Endodermal cell (in vitro differentiated cells): ENCODE measurements around the gene SMG6. TPM values are rescaled to one million over a fixed set of nuclear protein-coding genes. Genes with fewer than 3 reads are reported as not detected.
A peak's percentile ranks its signal among the peaks of the same experiment; 100 is the strongest.

Experiments
- DNase-seq: peaks from one replicate; pipeline ENCODE4 v3.0.0-alpha.2; 2017
- H3K27ac ChIP-seq: 2 replicates; pipeline ENCODE4 v1.5.1; 2013; ENCODE audit warnings: mild to moderate bottlenecking, low read depth, low read length, moderate library complexity
- H3K27me3 ChIP-seq: 2 replicates; pipeline ENCODE4 v1.6.1; 2013; ENCODE audit warnings: mild to moderate bottlenecking, low read length, moderate library complexity; ENCODE audit not compliant: insufficient read depth, control insufficient read depth, poor library complexity, severe bottlenecking
- H3K36me3 ChIP-seq: 2 replicates; pipeline ENCODE4 v1.7.0; 2013; ENCODE audit warnings: mild to moderate bottlenecking, low read length, moderate library complexity; ENCODE audit not compliant: control insufficient read depth, insufficient read depth
- H3K4me1 ChIP-seq: one replicate; pipeline ENCODE4 v1.7.0; 2013; ENCODE audit warnings: low read length; ENCODE audit not compliant: control insufficient read depth, insufficient read depth
- H3K4me3 ChIP-seq: 2 replicates; pipeline ENCODE4 v1.5.1; 2013; ENCODE audit warnings: mild to moderate bottlenecking, low read length, moderate library complexity
- H3K9ac ChIP-seq: 2 replicates; pipeline ENCODE4 v1.6.1; 2013; ENCODE audit warnings: mild to moderate bottlenecking, low read length, moderate library complexity; ENCODE audit not compliant: poor library complexity, severe bottlenecking; ENCODE audit errors: extremely low read depth
- H3K9me3 ChIP-seq: 2 replicates; pipeline ENCODE4 v1.6.1; 2013; ENCODE audit warnings: mild to moderate bottlenecking, low read length, moderate library complexity; ENCODE audit not compliant: control insufficient read depth
- H3K27ac Mint-ChIP-seq: 2 replicates; pipeline ENCODE4 v1.8.0; 2020; ENCODE audit warnings: mixed read lengths
- H3K27me3 Mint-ChIP-seq: 2 replicates; pipeline ENCODE4 v1.8.0; 2021; ENCODE audit warnings: mild to moderate bottlenecking, mixed read lengths; ENCODE audit not compliant: insufficient read depth
- H3K36me3 Mint-ChIP-seq: 2 replicates; pipeline ENCODE4 v1.8.0; 2020; ENCODE audit warnings: low read depth, mixed read lengths
- H3K4me1 Mint-ChIP-seq: 2 replicates; pipeline ENCODE4 v1.8.0; 2020; ENCODE audit warnings: mixed read lengths
- H3K4me3 Mint-ChIP-seq: 2 replicates; pipeline ENCODE4 v1.8.0; 2020; ENCODE audit warnings: mild to moderate bottlenecking, moderate library complexity, mixed read lengths
- H3K9me3 Mint-ChIP-seq: 2 replicates; pipeline ENCODE4 v1.8.0; 2020; ENCODE audit warnings: mild to moderate bottlenecking, mixed read lengths
- WGBS, 2 experiments: methylation state at CpG; one replicate each; pipeline versions ENCODE4 v1.1.5 to v1.1.7; 2013; ENCODE audit warnings: missing lambda C conversion rate in 2 of 2, mixed read lengths in 1 of 2; ENCODE audit not compliant: insufficient coverage in 1 of 2, insufficient read length in 1 of 2; 5-methylcytosine and 5-hydroxymethylcytosine counted together
- total RNA-seq, 2 donors: library from RNA; stranded (reverse); fragmentation: NEBNext Ultra II Directional in 1 of 2; extraction: Animal tissue kit (Norgen Biotek cat#: 25700) in 1 of 2; gene quantifications; 2 replicates in 1 of 2; 3 replicates in 1 of 2; pipeline ENCODE4 v1.2.1, GENCODE V29; 2021
- TF ChIP-seq, protein P1 (sequence below): fragments of 200-600 bp; sonication (generic); conservative IDR thresholded peaks from 2 replicates; pipeline ENCODE4 v1.5.0; 2021; ENCODE audit warnings: antibody characterized with exemption, mild to moderate bottlenecking

Gene SMG6
- total RNA-seq, 2 donors from 2014 or later: 44.3 to 56.7 TPM

DNA sequence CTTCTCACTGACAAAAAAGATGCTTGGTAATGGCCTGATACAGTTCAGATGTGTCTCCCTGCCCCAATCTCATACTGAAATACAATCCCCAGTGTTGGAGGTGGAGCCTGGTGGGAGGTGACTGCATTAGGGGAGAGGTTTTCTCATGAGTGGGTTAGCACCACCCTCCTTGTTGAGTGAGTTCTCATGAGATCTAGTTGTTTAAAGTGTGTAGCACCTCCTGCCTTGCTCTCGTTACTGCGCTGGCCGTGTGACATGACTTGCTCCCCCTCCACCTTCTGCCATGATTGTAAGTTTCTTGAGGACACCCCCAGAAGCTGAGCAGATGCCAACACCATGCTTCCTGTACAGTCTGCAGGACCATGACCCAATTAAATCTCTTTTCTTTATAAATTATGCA is 27.7 kb upstream of the SMG6 start:
- Mint-ChIP-seq H3K4me3 (no peak overlapping the region), H3K27ac (peak overlapping the region; percentile 66), H3K9me3 (no peaks in the 10 kb centered on the region), H3K27me3 (no peaks in the 10 kb centered on the region), H3K36me3 (peaks cover 22% of the 10 kb centered on the region), H3K4me1 (peaks cover 11% of the 10 kb centered on the region)
- Histone ChIP-seq H3K4me3 (no peak overlapping the region), H3K27ac (no peak overlapping the region), H3K27me3 (no peaks in the 10 kb centered on the region), H3K36me3 (peaks cover 83% of the 10 kb centered on the region), H3K9me3 (no peaks in the 10 kb centered on the region), H3K4me1 (peaks cover 7% of the 10 kb centered on the region), H3K9ac (no peak overlapping the region)
- no peak for DNase-seq
- 71 to 89% methylated on average over 3 of the region's 3 CpGs for WGBS, 2 experiments
- TF ChIP-seq, protein P1, sequence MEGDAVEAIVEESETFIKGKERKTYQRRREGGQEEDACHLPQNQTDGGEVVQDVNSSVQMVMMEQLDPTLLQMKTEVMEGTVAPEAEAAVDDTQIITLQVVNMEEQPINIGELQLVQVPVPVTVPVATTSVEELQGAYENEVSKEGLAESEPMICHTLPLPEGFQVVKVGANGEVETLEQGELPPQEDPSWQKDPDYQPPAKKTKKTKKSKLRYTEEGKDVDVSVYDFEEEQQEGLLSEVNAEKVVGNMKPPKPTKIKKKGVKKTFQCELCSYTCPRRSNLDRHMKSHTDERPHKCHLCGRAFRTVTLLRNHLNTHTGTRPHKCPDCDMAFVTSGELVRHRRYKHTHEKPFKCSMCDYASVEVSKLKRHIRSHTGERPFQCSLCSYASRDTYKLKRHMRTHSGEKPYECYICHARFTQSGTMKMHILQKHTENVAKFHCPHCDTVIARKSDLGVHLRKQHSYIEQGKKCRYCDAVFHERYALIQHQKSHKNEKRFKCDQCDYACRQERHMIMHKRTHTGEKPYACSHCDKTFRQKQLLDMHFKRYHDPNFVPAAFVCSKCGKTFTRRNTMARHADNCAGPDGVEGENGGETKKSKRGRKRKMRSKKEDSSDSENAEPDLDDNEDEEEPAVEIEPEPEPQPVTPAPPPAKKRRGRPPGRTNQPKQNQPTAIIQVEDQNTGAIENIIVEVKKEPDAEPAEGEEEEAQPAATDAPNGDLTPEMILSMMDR: peak; percentile 39

DNA sequence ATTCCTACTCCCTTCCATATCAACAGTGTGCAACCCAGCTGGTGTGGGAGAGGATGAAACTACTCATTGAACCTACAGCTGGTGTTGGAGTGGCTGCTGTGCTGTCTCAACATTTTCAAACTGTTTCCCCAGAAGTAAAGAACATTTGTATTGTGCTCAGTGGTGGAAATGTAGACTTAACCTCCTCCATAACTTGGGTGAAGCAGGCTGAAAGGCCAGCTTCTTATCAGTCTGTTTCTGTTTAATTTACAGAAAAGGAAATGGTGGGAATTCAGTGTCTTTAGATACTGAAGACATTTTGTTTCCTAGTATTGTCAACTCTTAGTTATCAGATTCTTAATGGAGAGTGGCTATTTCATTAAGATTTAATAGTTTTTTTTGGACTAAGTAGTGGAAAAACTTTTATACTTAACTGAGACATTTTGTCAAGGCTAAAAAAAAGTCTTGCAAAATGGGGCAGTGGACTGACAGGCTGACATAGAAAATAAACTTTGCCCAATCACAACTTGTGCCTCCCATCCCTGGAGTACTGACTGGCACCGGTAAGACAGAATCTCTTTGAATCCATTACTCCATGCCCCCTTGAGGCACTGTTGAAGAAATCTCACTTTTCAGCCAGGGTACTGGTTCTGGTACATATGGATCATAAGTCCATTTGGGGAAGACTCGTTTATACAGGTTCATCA is 20.2 kb upstream of the SMG6 start:
- no peak overlapping the region for H3K4me3 Mint-ChIP-seq

DNA sequence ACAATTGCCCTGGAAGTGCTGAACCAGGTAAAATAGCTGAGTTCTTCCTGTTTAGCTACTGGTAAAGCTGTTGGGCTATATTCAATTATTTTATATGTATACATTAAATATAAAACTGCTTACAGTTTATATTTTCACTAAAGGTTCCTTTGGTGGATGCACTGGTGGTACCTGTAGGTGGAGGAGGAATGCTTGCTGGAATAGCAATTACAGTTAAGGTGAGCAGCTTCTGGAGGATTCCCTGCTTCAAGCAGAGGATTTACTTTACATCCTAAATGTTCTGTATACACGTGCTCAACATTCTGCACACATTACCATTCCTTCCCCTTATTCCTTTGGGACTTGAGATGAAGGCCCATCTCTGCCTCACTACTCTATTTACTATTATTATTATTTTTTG is 17.8 kb upstream of the SMG6 start:
- Mint-ChIP-seq H3K4me3 (no peak overlapping the region), H3K27ac (no peak overlapping the region), H3K9me3 (no peaks in the 10 kb centered on the region), H3K27me3 (no peaks in the 10 kb centered on the region), H3K36me3 (peaks cover 52% of the 10 kb centered on the region), H3K4me1 (no peaks in the 10 kb centered on the region)
- Histone ChIP-seq H3K36me3 (peaks cover 51% of the 10 kb centered on the region), H3K27me3 (no peaks in the 10 kb centered on the region), H3K4me3 (no peak overlapping the region), H3K27ac (no peak overlapping the region), H3K9me3 (no peaks in the 10 kb centered on the region), H3K4me1 (no peaks in the 10 kb centered on the region), H3K9ac (no peak overlapping the region)
- no peak for DNase-seq
- TF ChIP-seq, protein P1: no peak
- 94 to 100% methylated on average over 1 of the region's 1 CpG for WGBS, 2 experiments

More for the DNA sequence above, 20.2 kb upstream of the SMG6 start:
- Mint-ChIP-seq H3K36me3 (peaks cover 64% of the 10 kb centered on the region), H3K27ac (no peak overlapping the region), H3K27me3 (no peaks in the 10 kb centered on the region), H3K4me1 (no peaks in the 10 kb centered on the region), H3K9me3 (no peaks in the 10 kb centered on the region)
- WGBS, 2 experiments: 94 to 100% methylated on average over 1 to 2 of the region's 2 CpGs
- H3K9ac ChIP-seq: no peak overlapping the region
- H3K27me3 ChIP-seq: no peaks in the 10 kb centered on the region
- TF ChIP-seq, protein P1: no peak
- H3K36me3 ChIP-seq: peaks cover 71% of the 10 kb centered on the region
- DNase-seq: no peak
- H3K27ac ChIP-seq: no peak overlapping the region
- H3K4me1 ChIP-seq: no peaks in the 10 kb centered on the region
- no peak overlapping the region for H3K4me3 ChIP-seq
- no peaks in the 10 kb centered on the region for H3K9me3 ChIP-seq
